OCI-LY7 (cell line): ENCODE measurements around the gene HOXC10.
A peak's percentile ranks its signal among the peaks of the same experiment; 100 is the strongest.

ENCODE experiments used
- EZH2phosphoT487 ChIP-seq: fragments of 200-600 bp; sonication (generic); IDR thresholded peaks from 2 replicates; pipeline ENCODE4 v1.6.1; 2018; ENCODE audit warnings: low read depth, borderline replicate concordance, mild to moderate bottlenecking, mixed run types, antibody characterized with exemption, low read length, moderate library complexity, mixed read lengths
- TF ChIP-seq, protein P1 (sequence below): fragments of 200-600 bp; sonication (generic); conservative IDR thresholded peaks from 2 replicates; pipeline ENCODE4 v1.5.1; 2014; ENCODE audit warnings: mild to moderate bottlenecking, antibody characterized with exemption, low read length, moderate library complexity, mixed read lengths

DNA sequence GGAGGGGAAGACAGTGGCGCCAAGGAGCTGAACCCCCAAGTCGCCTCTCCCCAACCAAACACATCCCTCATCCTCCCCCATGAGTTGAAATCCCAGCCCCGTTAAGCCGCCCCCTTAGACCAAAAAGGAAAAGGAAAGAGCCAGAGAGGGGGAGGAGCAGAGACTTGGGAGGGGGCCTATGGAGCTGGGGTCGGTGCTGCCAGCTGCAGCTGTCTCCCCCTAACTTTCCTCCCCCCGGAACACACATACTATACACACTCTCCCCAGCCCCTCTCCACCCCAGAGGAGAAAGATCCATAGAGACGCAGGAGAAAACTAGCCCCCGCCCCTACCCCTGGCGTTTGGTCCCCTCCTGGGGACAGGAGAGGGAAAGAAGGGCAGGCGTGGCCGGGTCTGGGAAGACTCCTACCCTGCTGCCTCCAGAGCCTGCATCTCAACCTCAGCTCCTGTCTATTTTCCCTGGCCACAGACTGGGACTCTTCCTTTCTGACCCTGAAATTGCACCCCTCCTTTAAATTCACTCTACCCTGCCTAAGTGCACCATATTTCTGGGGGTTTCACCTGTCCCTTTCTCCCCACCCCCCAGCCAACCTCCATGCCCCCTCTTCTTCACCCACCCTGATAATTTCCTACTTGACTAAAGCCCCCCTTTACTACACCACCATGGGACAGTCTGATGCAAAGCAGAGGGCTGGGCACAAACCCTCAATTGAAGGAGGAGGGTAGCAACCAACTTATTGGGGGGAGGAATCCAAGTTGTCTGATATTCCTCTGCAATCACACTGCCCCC, 13.4 kb downstream of the HOXC10 start:
- TF ChIP-seq, protein P1, sequence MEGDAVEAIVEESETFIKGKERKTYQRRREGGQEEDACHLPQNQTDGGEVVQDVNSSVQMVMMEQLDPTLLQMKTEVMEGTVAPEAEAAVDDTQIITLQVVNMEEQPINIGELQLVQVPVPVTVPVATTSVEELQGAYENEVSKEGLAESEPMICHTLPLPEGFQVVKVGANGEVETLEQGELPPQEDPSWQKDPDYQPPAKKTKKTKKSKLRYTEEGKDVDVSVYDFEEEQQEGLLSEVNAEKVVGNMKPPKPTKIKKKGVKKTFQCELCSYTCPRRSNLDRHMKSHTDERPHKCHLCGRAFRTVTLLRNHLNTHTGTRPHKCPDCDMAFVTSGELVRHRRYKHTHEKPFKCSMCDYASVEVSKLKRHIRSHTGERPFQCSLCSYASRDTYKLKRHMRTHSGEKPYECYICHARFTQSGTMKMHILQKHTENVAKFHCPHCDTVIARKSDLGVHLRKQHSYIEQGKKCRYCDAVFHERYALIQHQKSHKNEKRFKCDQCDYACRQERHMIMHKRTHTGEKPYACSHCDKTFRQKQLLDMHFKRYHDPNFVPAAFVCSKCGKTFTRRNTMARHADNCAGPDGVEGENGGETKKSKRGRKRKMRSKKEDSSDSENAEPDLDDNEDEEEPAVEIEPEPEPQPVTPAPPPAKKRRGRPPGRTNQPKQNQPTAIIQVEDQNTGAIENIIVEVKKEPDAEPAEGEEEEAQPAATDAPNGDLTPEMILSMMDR: no peak
- TF ChIP-seq EZH2phosphoT487: peak; percentile 24; the same call in 1 of the 2 replicates
